ENCODE results near the gene ZBTB34. TPM values are rescaled to one million over a fixed set of nuclear protein-coding genes. Genes with fewer than 3 reads are reported as not detected.
"Not testable (repeated sequence)": the region's sequence is repeated elsewhere in the genome, so short reads cannot be mapped to it uniquely, and the experiment has no call there.

The ZBTB34 gene, protein sequence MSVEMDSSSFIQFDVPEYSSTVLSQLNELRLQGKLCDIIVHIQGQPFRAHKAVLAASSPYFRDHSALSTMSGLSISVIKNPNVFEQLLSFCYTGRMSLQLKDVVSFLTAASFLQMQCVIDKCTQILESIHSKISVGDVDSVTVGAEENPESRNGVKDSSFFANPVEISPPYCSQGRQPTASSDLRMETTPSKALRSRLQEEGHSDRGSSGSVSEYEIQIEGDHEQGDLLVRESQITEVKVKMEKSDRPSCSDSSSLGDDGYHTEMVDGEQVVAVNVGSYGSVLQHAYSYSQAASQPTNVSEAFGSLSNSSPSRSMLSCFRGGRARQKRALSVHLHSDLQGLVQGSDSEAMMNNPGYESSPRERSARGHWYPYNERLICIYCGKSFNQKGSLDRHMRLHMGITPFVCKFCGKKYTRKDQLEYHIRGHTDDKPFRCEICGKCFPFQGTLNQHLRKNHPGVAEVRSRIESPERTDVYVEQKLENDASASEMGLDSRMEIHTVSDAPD
- total RNA-seq = 1 to 10 TPM; 4.3 to 4.9 (median 4.8) TPM

DNA sequence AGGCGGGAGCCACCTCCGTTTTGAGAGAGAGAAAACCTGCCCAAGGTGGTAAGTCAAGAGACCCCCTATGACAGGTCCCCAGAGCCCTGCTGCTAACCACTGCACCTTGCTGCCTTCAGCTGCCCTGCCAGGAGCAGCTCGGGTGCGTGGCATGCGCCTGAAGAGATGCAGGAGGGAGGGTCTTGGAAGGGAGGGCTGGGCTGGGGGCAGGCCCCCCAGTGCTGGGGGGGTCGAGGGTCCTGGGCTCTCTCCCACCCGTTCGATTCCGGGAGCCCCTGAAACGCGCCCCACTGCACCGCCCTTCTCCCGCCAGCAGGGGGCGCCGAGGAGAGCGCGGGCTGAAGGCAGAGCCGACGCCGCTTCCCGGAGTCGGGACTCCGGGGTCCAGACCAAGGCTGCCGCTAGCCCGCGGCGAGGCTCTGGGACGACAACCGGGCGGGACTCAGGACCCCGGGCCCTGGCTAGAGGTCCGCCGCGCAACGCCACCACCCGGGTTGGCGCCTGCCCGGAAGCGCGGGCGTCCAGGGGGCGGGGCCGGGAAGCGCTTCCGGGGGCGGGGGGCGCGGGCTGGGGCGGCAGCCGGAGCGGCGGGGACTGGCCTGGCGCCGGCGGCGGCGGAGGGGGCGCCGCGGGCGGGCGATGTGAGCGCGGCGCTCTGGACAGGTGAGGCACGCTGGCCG, at the start of gene ZBTB34:
Gene ZBTB34, plus strand, starts transcription at position 563 of the 680 bp plus-strand sequence. CDS start 18,761 bp downstream, outside the sequence.
- ATAC-seq (peak; percentile 85), DNase-seq (peak; percentile 71)
- H3K4me3 Mint-ChIP-seq = peak within 1 kb of the TSS; percentile 82
- H3K4me1 Mint-ChIP-seq (ENCODE audit: low read depth) = peaks cover 28% of the 10 kb centered on the region
- H3K27me3 Mint-ChIP-seq (ENCODE audit: low read depth) = peaks cover 15% of the 10 kb centered on the region
- H3K36me3 Mint-ChIP-seq (ENCODE audit: insufficient read depth) = peaks cover 3% of the 10 kb centered on the region
- no peaks in the 10 kb centered on the region for H3K9me3 Mint-ChIP-seq

GRCh38 chr9:126813072-126813471, 47.4 kb upstream of the ZBTB34 start:
- Mint-ChIP-seq H3K36me3 (ENCODE audit: insufficient read depth) (peaks cover 47% of the 10 kb centered on the region), H3K4me1 (ENCODE audit: low read depth) (peaks cover 23% of the 10 kb centered on the region), H3K27me3 (ENCODE audit: low read depth) (no peaks in the 10 kb centered on the region), H3K9me3 (peaks cover 16% of the 10 kb centered on the region), H3K4me3 (no peak overlapping the region)
- DNase-seq = no peak
- no peak for ATAC-seq

- DNase-seq = no peak
- no peak for ATAC-seq
- Mint-ChIP-seq H3K9me3 (peaks cover 20% of the 10 kb centered on the region), H3K36me3 (ENCODE audit: insufficient read depth) (peaks cover 56% of the 10 kb centered on the region), H3K4me1 (ENCODE audit: low read depth) (peaks cover 22% of the 10 kb centered on the region), H3K4me3 (no peak overlapping the region), H3K27me3 (ENCODE audit: low read depth) (no peaks in the 10 kb centered on the region)
Measured at GRCh38 chr9:126814091-126814490, 46.3 kb upstream of the ZBTB34 start.

- Mint-ChIP-seq H3K9me3 (peaks cover 26% of the 10 kb centered on the region), H3K4me1 (ENCODE audit: low read depth) (peaks cover 28% of the 10 kb centered on the region), H3K36me3 (ENCODE audit: insufficient read depth) (peaks cover 60% of the 10 kb centered on the region)
- not testable (repeated sequence) for H3K4me3 Mint-ChIP-seq; ATAC-seq; H3K27me3 Mint-ChIP-seq (ENCODE audit: low read depth); DNase-seq
Measured at GRCh38 chr9:126817615-126818014, 42.8 kb upstream of the ZBTB34 start.

GRCh38 chr9:126818482-126818881, 42.0 kb upstream of the ZBTB34 start:
- DNase-seq = no peak
- no peak for ATAC-seq
- Mint-ChIP-seq H3K9me3 (peaks cover 26% of the 10 kb centered on the region), H3K27me3 (ENCODE audit: low read depth) (no peaks in the 10 kb centered on the region), H3K4me1 (ENCODE audit: low read depth) (peaks cover 32% of the 10 kb centered on the region), H3K36me3 (ENCODE audit: insufficient read depth) (peaks cover 59% of the 10 kb centered on the region), H3K4me3 (no peak overlapping the region)

DNA sequence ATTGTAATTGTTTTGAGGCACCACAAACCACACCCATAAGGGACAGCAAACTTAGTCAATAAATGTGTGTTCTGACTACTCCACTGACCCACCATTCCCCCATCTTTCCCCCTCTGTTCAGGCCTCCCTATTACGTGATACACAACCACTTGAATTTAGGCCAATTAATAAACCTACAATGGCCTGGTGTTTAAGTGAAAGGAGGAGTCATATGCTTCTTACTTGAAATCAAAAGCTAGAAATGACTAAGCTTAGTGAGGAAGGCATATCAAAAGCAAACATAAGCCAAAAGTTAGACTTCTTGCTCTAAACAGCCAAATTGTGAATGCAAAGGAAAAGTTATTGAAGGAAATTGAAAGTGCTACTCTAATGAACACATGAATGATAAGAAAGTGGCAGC, 41.0 kb upstream of the ZBTB34 start:
- Mint-ChIP-seq H3K4me1 (ENCODE audit: low read depth) (peaks cover 32% of the 10 kb centered on the region), H3K9me3 (peaks cover 26% of the 10 kb centered on the region)

DNA sequence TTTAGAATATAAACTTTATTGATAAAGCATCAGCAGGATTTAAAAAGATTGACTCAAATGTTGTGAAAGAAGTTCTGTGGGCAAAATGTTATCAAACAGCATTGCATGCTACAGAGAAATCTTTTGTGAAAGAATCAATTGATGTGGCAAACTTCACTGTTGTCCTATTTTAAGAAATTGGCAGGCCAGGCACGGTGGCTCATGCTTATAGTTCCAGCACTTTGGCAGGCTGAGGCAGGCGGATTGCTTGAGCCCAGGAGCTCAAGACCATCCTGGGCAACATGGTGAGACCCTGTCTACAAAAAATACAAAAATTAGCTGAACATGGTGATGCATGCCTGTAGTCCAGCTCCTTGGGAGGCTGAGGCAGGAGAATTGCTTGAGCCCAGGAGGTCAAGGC, 38.2 kb upstream of the ZBTB34 start:
- ATAC-seq = no peak
- no peaks in the 10 kb centered on the region for H3K27me3 Mint-ChIP-seq (ENCODE audit: low read depth)
- no peak for DNase-seq
- peaks cover 41% of the 10 kb centered on the region for H3K36me3 Mint-ChIP-seq (ENCODE audit: insufficient read depth)
- peaks cover 32% of the 10 kb centered on the region for H3K4me1 Mint-ChIP-seq (ENCODE audit: low read depth)
- no peak overlapping the region for H3K4me3 Mint-ChIP-seq
- H3K9me3 Mint-ChIP-seq = peaks cover 10% of the 10 kb centered on the region

More for the DNA sequence above, 41.0 kb upstream of the ZBTB34 start:
- H3K36me3 Mint-ChIP-seq (ENCODE audit: insufficient read depth) = peaks cover 55% of the 10 kb centered on the region
- no peak for DNase-seq
- no peaks in the 10 kb centered on the region for H3K27me3 Mint-ChIP-seq (ENCODE audit: low read depth)
- peak; percentile 73 to 78 for ATAC-seq
- H3K4me3 Mint-ChIP-seq = no peak overlapping the region

GRCh38 chr9:126822873-126823272, 37.6 kb upstream of the ZBTB34 start:
- Mint-ChIP-seq H3K36me3 (ENCODE audit: insufficient read depth) (peaks cover 41% of the 10 kb centered on the region), H3K4me3 (no peak overlapping the region), H3K4me1 (ENCODE audit: low read depth) (peaks cover 32% of the 10 kb centered on the region), H3K9me3 (peaks cover 10% of the 10 kb centered on the region), H3K27me3 (ENCODE audit: low read depth) (no peaks in the 10 kb centered on the region)
- DNase-seq (no peak), ATAC-seq (no peak)

DNA sequence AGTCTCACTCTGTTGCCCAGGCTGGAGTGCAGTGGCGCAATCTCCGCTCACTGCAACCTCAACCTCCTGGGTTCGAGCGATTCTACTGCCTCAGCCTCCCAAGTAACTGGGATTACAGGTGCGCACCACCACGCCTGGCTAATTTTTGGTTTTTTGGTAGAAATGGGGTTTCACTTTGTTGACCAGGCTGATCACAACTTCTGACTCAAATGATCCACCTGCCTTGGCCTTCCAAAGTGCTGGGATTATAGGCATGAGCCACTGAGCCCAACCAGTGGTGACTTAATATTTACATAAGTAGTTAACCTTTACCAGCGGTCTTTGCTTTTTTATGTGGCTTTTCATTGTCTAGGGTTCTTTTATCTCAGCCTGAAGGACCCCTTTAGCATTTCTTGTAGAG, 36.4 kb upstream of the ZBTB34 start:
- peaks cover 31% of the 10 kb centered on the region for H3K36me3 Mint-ChIP-seq (ENCODE audit: insufficient read depth)
- peaks cover 31% of the 10 kb centered on the region for H3K4me1 Mint-ChIP-seq (ENCODE audit: low read depth)

GRCh38 chr9:126827227-126827626, 33.2 kb upstream of the ZBTB34 start:
- ATAC-seq (no peak), DNase-seq (no peak)
- Mint-ChIP-seq H3K4me3 (no peak overlapping the region), H3K36me3 (ENCODE audit: insufficient read depth) (peaks cover 25% of the 10 kb centered on the region), H3K27me3 (ENCODE audit: low read depth) (no peaks in the 10 kb centered on the region), H3K4me1 (ENCODE audit: low read depth) (peaks cover 19% of the 10 kb centered on the region), H3K9me3 (no peaks in the 10 kb centered on the region)

More for the DNA sequence above, 36.4 kb upstream of the ZBTB34 start:
- not testable (repeated sequence) for H3K4me3 Mint-ChIP-seq; H3K27me3 Mint-ChIP-seq (ENCODE audit: low read depth); DNase-seq; H3K9me3 Mint-ChIP-seq; ATAC-seq

GRCh38 chr9:126829035-126829434, 31.4 kb upstream of the ZBTB34 start:
- DNase-seq (no peak), ATAC-seq (no peak)
- Mint-ChIP-seq H3K4me3 (no peak overlapping the region), H3K4me1 (ENCODE audit: low read depth) (peaks cover 18% of the 10 kb centered on the region), H3K36me3 (ENCODE audit: insufficient read depth) (peaks cover 34% of the 10 kb centered on the region), H3K27me3 (ENCODE audit: low read depth) (no peaks in the 10 kb centered on the region), H3K9me3 (no peaks in the 10 kb centered on the region)

- ATAC-seq = no peak
- Mint-ChIP-seq H3K9me3 (no peaks in the 10 kb centered on the region), H3K36me3 (ENCODE audit: insufficient read depth) (peaks cover 39% of the 10 kb centered on the region), H3K4me3 (no peak overlapping the region), H3K27me3 (ENCODE audit: low read depth) (no peaks in the 10 kb centered on the region), H3K4me1 (ENCODE audit: low read depth) (peaks cover 21% of the 10 kb centered on the region)
- DNase-seq = no peak
Measured at GRCh38 chr9:126830827-126831226, 29.6 kb upstream of the ZBTB34 start.

DNA sequence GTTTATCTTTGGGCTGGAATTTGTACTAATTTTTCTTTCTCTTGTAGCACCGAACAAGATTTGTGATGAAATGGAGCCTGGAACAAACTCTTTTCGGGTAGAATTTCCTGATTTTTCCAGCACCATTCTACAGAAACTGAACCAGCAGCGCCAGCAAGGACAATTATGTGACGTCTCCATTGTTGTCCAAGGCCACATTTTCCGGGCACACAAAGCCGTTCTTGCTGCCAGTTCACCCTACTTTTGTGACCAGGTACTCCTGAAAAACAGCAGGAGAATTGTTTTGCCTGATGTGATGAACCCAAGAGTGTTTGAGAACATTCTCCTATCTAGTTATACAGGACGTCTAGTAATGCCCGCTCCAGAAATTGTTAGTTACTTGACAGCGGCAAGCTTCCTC, 28.0 kb upstream of the ZBTB34 start:
- Mint-ChIP-seq H3K9me3 (no peaks in the 10 kb centered on the region), H3K4me3 (no peak overlapping the region), H3K36me3 (ENCODE audit: insufficient read depth) (peaks cover 44% of the 10 kb centered on the region), H3K4me1 (ENCODE audit: low read depth) (peaks cover 24% of the 10 kb centered on the region), H3K27me3 (ENCODE audit: low read depth) (no peaks in the 10 kb centered on the region)
- DNase-seq (no peak), ATAC-seq (no peak)

- H3K4me1 Mint-ChIP-seq (ENCODE audit: low read depth) = peaks cover 28% of the 10 kb centered on the region
- no peaks in the 10 kb centered on the region for H3K9me3 Mint-ChIP-seq
- no peaks in the 10 kb centered on the region for H3K27me3 Mint-ChIP-seq (ENCODE audit: low read depth)
- no peak overlapping the region for H3K4me3 Mint-ChIP-seq
- ATAC-seq (no peak), DNase-seq (no peak)
- H3K36me3 Mint-ChIP-seq (ENCODE audit: insufficient read depth) = peaks cover 46% of the 10 kb centered on the region
Measured at GRCh38 chr9:126833020-126833419, 27.4 kb upstream of the ZBTB34 start.

All from activated T-cell treated with anti-CD3 and anti-CD28 coated beads, Interleukin-2, amount 50 U/mL, for 4 hours (primary cell).